Activated CD4-positive, CD25-positive, alpha-beta regulatory T cell treated with anti-CD3 and anti-CD28 coated beads, Interleukin-2, amount 50 U/mL, for 24 hours (primary cell): Measurements from ENCODE around the gene CHRM3.

Experiments
- ATAC-seq, 2 donors: fragments of 150-1000 bp; cut with Tn5 transposase; one replicate each; pipeline ENCODE4 v1.10.0; 2021; ENCODE audit warnings: mild to moderate bottlenecking in 1 of 2, moderate library complexity in 1 of 2

Gene CHRM3

GRCh38 chr1:239417221-239417620 lies 30.9 kb downstream of the CHRM3 start:
- ATAC-seq: no peak

GRCh38 chr1:239417986-239418640 lies 31.7 kb downstream of the CHRM3 start:
- ATAC-seq: no peak

- no peak for ATAC-seq
Observed at GRCh38 chr1:239418681-239419080, 32.3 kb downstream of the CHRM3 start.

GRCh38 chr1:239421811-239422210 lies 35.4 kb downstream of the CHRM3 start:
- no peak for ATAC-seq

GRCh38 chr1:239422818-239423217 lies 36.5 kb downstream of the CHRM3 start:
- ATAC-seq: no peak

- ATAC-seq: no peak
Observed at GRCh38 chr1:239426821-239427475, 40.6 kb downstream of the CHRM3 start.

- ATAC-seq: no peak
Observed at GRCh38 chr1:239427712-239428111, 41.3 kb downstream of the CHRM3 start.

GRCh38 chr1:239428120-239428710 lies 41.8 kb downstream of the CHRM3 start:
- no peak for ATAC-seq

GRCh38 chr1:239429163-239429562 lies 42.8 kb downstream of the CHRM3 start:
- no peak for ATAC-seq

GRCh38 chr1:239432255-239432654 lies 45.9 kb downstream of the CHRM3 start:
- no peak for ATAC-seq

GRCh38 chr1:239434181-239434580 lies 47.8 kb downstream of the CHRM3 start:
- no peak for ATAC-seq
